ENCODE measurements around the gene PTPRG. TPM values are rescaled to one million over a fixed set of nuclear protein-coding genes. Genes with fewer than 3 reads are reported as not detected.

The PTPRG gene
- total RNA-seq, 2 donors from 2014 or later = 33.9 to 39.2 TPM

DNA sequence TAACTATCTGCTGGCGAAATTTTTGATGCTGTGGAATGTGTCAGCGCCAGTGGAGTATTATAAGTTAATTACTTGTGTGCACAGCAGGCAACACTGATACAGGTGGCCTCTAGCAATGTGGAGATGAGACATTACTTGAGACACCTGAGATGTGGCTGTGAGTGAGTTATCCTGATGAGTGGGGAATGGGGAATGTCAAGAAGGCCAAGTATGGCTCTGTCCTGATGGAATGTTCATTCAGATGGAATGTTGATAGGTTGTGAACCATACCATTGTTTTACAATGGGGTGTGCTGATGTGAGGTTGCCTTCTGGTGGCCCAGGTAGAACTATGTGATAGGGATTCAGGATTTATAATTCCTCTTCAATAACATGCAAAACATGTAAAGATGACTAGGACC is 404.8 kb downstream of the PTPRG start:
- Histone ChIP-seq H3K4me3 (no peak overlapping the region), H3K4me1 (no peaks in the 10 kb centered on the region), H3K9me3 (no peaks in the 10 kb centered on the region), H3K27me3 (no peaks in the 10 kb centered on the region), H3K36me3 (no peaks in the 10 kb centered on the region), H3K27ac (no peak overlapping the region)
- no peak for DNase-seq (ENCODE audit: low spot score)
- no peak for TF ChIP-seq CTCF (IDR thresholded peaks at IDR 0.05)

- DNase-seq (ENCODE audit: low spot score) = no peak
- Histone ChIP-seq H3K4me3 (no peak overlapping the region), H3K4me1 (no peaks in the 10 kb centered on the region), H3K27me3 (no peaks in the 10 kb centered on the region), H3K9me3 (no peaks in the 10 kb centered on the region), H3K36me3 (no peaks in the 10 kb centered on the region), H3K27ac (no peak overlapping the region)
- TF ChIP-seq CTCF (IDR thresholded peaks at IDR 0.05) = no peak
These were observed 405.6 kb downstream of the PTPRG start for GRCh38 chr3:61967019-61967418.

DNA sequence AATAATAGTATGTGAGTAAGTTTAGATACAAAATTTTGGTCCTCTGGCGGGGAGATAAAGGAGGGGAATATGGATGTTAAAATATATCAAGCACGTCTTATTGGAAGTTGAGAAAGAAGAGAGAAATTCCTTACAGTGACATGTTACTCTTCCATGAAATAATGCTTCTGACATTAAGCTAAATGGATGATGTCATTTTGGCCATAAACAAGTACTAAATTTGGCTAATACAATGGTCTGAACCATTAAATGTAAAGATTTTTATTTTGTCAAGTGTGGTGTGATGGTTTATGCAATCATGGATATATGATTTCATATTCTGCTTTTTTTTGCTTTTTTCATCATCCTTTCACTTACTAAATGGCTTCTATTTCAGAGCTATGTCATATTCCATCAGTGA is 406.6 kb downstream of the PTPRG start:
- Histone ChIP-seq H3K27ac (no peak overlapping the region), H3K36me3 (no peaks in the 10 kb centered on the region), H3K9me3 (no peaks in the 10 kb centered on the region), H3K27me3 (no peaks in the 10 kb centered on the region), H3K4me1 (no peaks in the 10 kb centered on the region), H3K4me3 (no peak overlapping the region)
- TF ChIP-seq CTCF (IDR thresholded peaks at IDR 0.05) = no peak
- DNase-seq (ENCODE audit: low spot score) = no peak

DNA sequence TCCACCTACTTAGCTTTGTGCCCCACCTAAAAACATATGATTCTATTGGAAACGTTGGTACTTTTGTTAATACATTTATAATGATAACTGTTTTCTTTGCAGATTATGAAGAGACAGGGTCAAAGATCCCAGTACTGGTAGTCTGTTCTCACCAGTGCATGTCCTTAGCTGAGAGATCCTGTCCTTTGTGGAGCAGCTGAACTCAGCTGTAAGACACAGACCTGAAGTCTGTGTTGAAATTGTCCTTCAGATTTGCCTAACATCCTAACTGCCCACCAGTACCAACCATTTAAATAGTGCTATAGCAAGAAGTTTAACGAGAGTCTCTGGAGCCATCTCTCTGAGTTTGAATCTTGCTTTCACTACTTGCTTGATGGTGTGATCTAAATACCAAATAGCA is 413.3 kb downstream of the PTPRG start:
- no peaks in the 10 kb centered on the region for H3K36me3 ChIP-seq
- no peaks in the 10 kb centered on the region for H3K27me3 ChIP-seq
- no peaks in the 10 kb centered on the region for H3K9me3 ChIP-seq
- peaks cover 0 to 30% of the 10 kb centered on the region in 2 donors for H3K4me1 ChIP-seq
- no peak overlapping the region for H3K4me3 ChIP-seq
- no peak for DNase-seq (ENCODE audit: low spot score)
- TF ChIP-seq CTCF (IDR thresholded peaks at IDR 0.05) = no peak
- peak overlapping the region in 1 of 2 donors; percentile 11 for H3K27ac ChIP-seq

- no peaks in the 10 kb centered on the region for H3K9me3 ChIP-seq
- peaks cover 0 to 35% of the 10 kb centered on the region in 2 donors for H3K4me1 ChIP-seq
- no peak for TF ChIP-seq CTCF (IDR thresholded peaks at IDR 0.05)
- no peaks in the 10 kb centered on the region for H3K36me3 ChIP-seq
- DNase-seq (ENCODE audit: low spot score) = no peak
- no peak overlapping the region for H3K4me3 ChIP-seq
- H3K27ac ChIP-seq = peak overlapping the region in 1 of 2 donors; percentile 11
- H3K27me3 ChIP-seq = no peaks in the 10 kb centered on the region
These were observed 413.8 kb downstream of the PTPRG start for GRCh38 chr3:61975199-61975598.

- peaks cover 0 to 41% of the 10 kb centered on the region in 2 donors for H3K4me1 ChIP-seq
These were observed 414.6 kb downstream of the PTPRG start for GRCh38 chr3:61975936-61976335.

More at GRCh38 chr3:61975936-61976335, 414.6 kb downstream of the PTPRG start:
- no peak for DNase-seq (ENCODE audit: low spot score)
- peak overlapping the region in 1 of 2 donors; percentile 15 for H3K27ac ChIP-seq
- no peak overlapping the region for H3K4me3 ChIP-seq
- H3K9me3 ChIP-seq = no peaks in the 10 kb centered on the region
- H3K27me3 ChIP-seq = no peaks in the 10 kb centered on the region
- TF ChIP-seq CTCF (IDR thresholded peaks at IDR 0.05) = no peak
- H3K36me3 ChIP-seq = no peaks in the 10 kb centered on the region
